ENCODE results near the gene PGAP6. TPM values are rescaled to one million over a fixed set of nuclear protein-coding genes. Genes with fewer than 3 reads are reported as not detected.

PGAP6 gene
- total and polyA plus RNA-seq, 2 of the 8 experiments (the other 6 are each of a cell fraction or from before 2014, with no cell fraction given) = 86.8 to 364 TPM

DNA sequence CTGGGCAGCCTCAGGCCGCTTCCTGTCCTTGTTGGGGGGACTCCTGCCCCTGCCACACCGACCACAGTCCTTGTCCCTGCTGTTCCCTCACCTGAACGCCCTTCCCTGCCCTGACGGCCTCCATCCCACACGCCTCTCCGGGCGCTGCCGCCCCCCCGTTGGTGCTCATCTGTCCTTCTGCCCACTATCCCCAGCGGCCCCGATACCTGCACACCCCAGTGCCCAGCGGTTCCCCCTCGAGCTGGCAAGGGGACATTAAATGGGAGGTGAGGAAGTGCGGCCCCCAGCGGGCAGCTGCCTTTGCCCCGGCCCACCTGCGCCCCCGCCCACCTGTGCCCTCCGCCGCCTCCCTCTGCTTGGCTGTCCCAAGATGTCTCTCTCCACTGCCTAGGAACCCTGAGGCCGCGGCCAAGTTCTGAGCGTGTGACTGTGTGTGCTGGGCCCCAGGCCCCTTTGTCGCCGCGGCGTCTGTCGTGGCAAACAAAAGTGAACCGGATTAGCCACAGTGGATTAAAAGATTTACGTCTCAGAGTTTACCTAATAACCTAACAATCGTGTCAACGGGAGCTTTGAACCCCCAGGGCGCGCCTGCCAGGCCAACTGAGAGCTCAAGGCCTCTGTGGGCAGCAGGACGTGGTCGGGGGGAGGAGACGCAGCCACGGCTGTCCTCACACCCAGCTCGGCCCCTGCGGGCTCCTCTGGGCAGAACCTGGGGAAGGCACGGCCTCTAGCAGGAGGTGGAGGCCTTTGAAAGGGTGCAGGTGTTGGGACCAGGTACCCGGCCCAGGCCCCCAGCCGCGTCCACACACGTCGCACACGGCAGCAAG, 21.7 kb downstream of the PGAP6 start:
- no peak overlapping the region for H2AK5ac ChIP-seq (ENCODE audit: low read depth, low read length)
- no peak overlapping the region for H3K4ac ChIP-seq (replicated peaks; ENCODE audit: insufficient read length, low read depth, low read length)
- no peak overlapping the region for H4K8ac ChIP-seq (ENCODE audit: extremely low read depth, insufficient read depth, low read length)
- no peak overlapping the region for H2BK20ac ChIP-seq (ENCODE audit: low read length)
- no peak overlapping the region for H4K91ac ChIP-seq (replicated peaks; ENCODE audit: insufficient read length, low read length)
- H3K27me3 ChIP-seq (replicated peaks in 1 of 4; ENCODE audit: control insufficient read depth in 3 of 4, extremely low read depth in 1 of 4, insufficient read depth in 3 of 4, low read length in 3 of 4) = no peaks in the 10 kb centered on the region
- H4K5ac ChIP-seq (ENCODE audit: insufficient read length, low read depth, low read length) = no peak overlapping the region
- no peak overlapping the region for H2BK5ac ChIP-seq (ENCODE audit: low read depth, low read length)
- no peak overlapping the region for H3K9ac ChIP-seq (replicated peaks in 1 of 4; ENCODE audit: extremely low read depth in 1 of 4, low read depth in 3 of 4, low read length in 3 of 4)
- no peaks in the 10 kb centered on the region for H3K36me3 ChIP-seq (ENCODE audit: control insufficient read depth in 2 of 4, insufficient read depth in 4 of 4, low read length in 3 of 4)
- no peak overlapping the region for H3K56ac ChIP-seq (replicated peaks; ENCODE audit: insufficient read length, low read depth, low read length)
- no peak overlapping the region for H2AFZ ChIP-seq (ENCODE audit: low read length)
- H3K9me3 ChIP-seq (ENCODE audit: insufficient read depth in 2 of 2, low read depth in 1 of 2, low read length in 1 of 2) = no peaks in the 10 kb centered on the region
- H3K27ac ChIP-seq (ENCODE audit: low read depth, low read length) = no peak overlapping the region
- H3K79me2 ChIP-seq (ENCODE audit: control insufficient read depth in 1 of 2, insufficient read depth in 2 of 2, low read length in 2 of 2) = no peaks in the 10 kb centered on the region
- H3K14ac ChIP-seq (ENCODE audit: insufficient read length) = no peak overlapping the region
- no peak for FAIRE-seq
- H2BK120ac ChIP-seq (replicated peaks; ENCODE audit: low read depth, low read length) = no peak overlapping the region
- no peak overlapping the region for H3K23ac ChIP-seq (ENCODE audit: insufficient read length)
- H3K23me2 ChIP-seq (ENCODE audit: low read depth, low read length) = no peaks in the 10 kb centered on the region
- H3K4me2 ChIP-seq (ENCODE audit: insufficient read depth in 1 of 2, low read depth in 2 of 2, low read length in 2 of 2) = no peak overlapping the region
- ChIA-PET POLR2A (ENCODE audit: partially characterized antibody) (interaction anchor here (0.9 to 1.3 kb wide), 2 partner anchors 131 to 173 kb away, joined by 3 read pairs; no protein-coding TSS in a partner anchor), CTCF (ENCODE audit: partially characterized antibody) (interaction anchor here (0.9 to 1.2 kb wide), 2 partner anchors 13 to 39 kb away, joined by 3 read pairs; no protein-coding TSS in a partner anchor)
- H3K4me1 ChIP-seq (replicated peaks in 1 of 4; ENCODE audit: control insufficient read depth in 3 of 4, insufficient read depth in 4 of 4, low read length in 3 of 4) = no peaks in the 10 kb centered on the region; a peak in 2 of 7 replicates
- WGBS, 2 experiments (ENCODE audit: extremely low coverage in 1 of 2, insufficient coverage in 1 of 2, insufficient read length in 1 of 2, insufficient replicate concordance in 2 of 2, low coverage in 1 of 2, low lambda C conversion rate in 2 of 2, missing lambda C conversion rate in 1 of 2) = 94% methylated on average over 35 of the region's 47 CpGs; no CpG with 5 or more reads in 1 of the 2 experiments
- H2BK15ac ChIP-seq (ENCODE audit: low read length) = no peak overlapping the region
- H3K18ac ChIP-seq (ENCODE audit: extremely low read depth, low read length) = no peak overlapping the region
- H4K20me1 ChIP-seq (replicated peaks in 1 of 2; ENCODE audit: control insufficient read depth in 1 of 2, insufficient read depth in 2 of 2, low read length in 2 of 2) = peaks cover 0 to 3% of the 10 kb centered on the region in 2 experiments
- no peak for DNase-seq (ENCODE audit: low read depth in 1 of 2, low spot score in 2 of 2)
- no peaks in the 10 kb centered on the region for H3K79me1 ChIP-seq (ENCODE audit: low read depth, low read length)
- H3K4me3 ChIP-seq (ENCODE audit: extremely low read depth in 1 of 4, insufficient read depth in 2 of 4, low read depth in 3 of 4, low read length in 4 of 4) = no peak overlapping the region
- peak overlapping the region; percentile 39; the same call in 1 of the 2 replicates for H2BK12ac ChIP-seq (ENCODE audit: low read depth, low read length)
- no peak for TF ChIP-seq BCL11A (IDR thresholded peaks at IDR 0.05; ENCODE audit: low read depth in 2 of 2, low read length in 2 of 2)
- TF ChIP-seq TAF1 (IDR thresholded peaks at IDR 0.05; ENCODE audit: low read depth, low read length) = no peak
- TF ChIP-seq, protein P1, sequence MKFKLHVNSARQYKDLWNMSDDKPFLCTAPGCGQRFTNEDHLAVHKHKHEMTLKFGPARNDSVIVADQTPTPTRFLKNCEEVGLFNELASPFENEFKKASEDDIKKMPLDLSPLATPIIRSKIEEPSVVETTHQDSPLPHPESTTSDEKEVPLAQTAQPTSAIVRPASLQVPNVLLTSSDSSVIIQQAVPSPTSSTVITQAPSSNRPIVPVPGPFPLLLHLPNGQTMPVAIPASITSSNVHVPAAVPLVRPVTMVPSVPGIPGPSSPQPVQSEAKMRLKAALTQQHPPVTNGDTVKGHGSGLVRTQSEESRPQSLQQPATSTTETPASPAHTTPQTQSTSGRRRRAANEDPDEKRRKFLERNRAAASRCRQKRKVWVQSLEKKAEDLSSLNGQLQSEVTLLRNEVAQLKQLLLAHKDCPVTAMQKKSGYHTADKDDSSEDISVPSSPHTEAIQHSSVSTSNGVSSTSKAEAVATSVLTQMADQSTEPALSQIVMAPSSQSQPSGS (IDR thresholded peaks at IDR 0.05; ENCODE audit: low read length) = no peak
- no peak for TF ChIP-seq TEAD4 (IDR thresholded peaks at IDR 0.05; ENCODE audit: low read depth, low read length)
- TF ChIP-seq ZNF274 (IDR thresholded peaks at IDR 0.05; ENCODE audit: borderline replicate concordance, extremely low read depth, low read length) = no peak
- TF ChIP-seq CEBPB (IDR thresholded peaks at IDR 0.05; ENCODE audit: low read depth, low read length) = no peak
- TF ChIP-seq KDM4A (IDR thresholded peaks at IDR 0.05; ENCODE audit: low read depth, low read length, severe bottlenecking) = no peak
- no peak for TF ChIP-seq CHD2 (IDR thresholded peaks at IDR 0.05; ENCODE audit: low read length)
- no peak for TF ChIP-seq SIX5 (IDR thresholded peaks at IDR 0.05; ENCODE audit: low read depth, low read length)

Measured in H1 (cell line).